ENCODE data around the gene CLDN6. TPM values are rescaled to one million over a fixed set of nuclear protein-coding genes. Genes with fewer than 3 reads are reported as not detected.

Gene CLDN6
- total and polyA plus RNA-seq, 2 donors (not counting 1 experiment from before 2014, with no cell fraction given), result 0.03 TPM; not detected in 1

GRCh38 chr16:3015865-3016521, 2.0 kb downstream of the CLDN6 start:
- no peaks in the 10 kb centered on the region for H3K79me2 ChIP-seq (ENCODE audit: control insufficient read depth, insufficient read depth, low read length)

GRCh38 chr16:3014971-3015370, 3.0 kb downstream of the CLDN6 start:
- no peak overlapping the region for H3K9ac ChIP-seq (ENCODE audit: insufficient read depth, low read length)
- no peak for DNase-seq (ENCODE audit: low read depth in 2 of 2)
- H3K27me3 ChIP-seq (ENCODE audit: control insufficient read depth, insufficient read depth, low read length), result peaks cover 26% of the 10 kb centered on the region
- no peaks in the 10 kb centered on the region for H3K4me1 ChIP-seq (ENCODE audit: control insufficient read depth, extremely low read depth, insufficient read depth, low read length)
- no peak overlapping the region for H2AFZ ChIP-seq (ENCODE audit: low read length)
- TF ChIP-seq CTCF (conservative IDR thresholded peaks at IDR 0.05 in 1 of 2, IDR thresholded peaks at IDR 0.05 in 1 of 2; ENCODE audit: low read depth in 1 of 2, low read length in 2 of 2) (no peak), EZH2 (IDR thresholded peaks at IDR 0.05; ENCODE audit: low read length, missing control alignments) (no peak)
- no peak overlapping the region for H3K4me3 ChIP-seq (replicated peaks in 1 of 4; ENCODE audit: control extremely low read depth in 1 of 4, insufficient read depth in 1 of 4, low read depth in 3 of 4, low read length in 4 of 4)
- H4K20me1 ChIP-seq (ENCODE audit: control insufficient read depth, extremely low read depth, insufficient read depth, low read length), result no peaks in the 10 kb centered on the region
- H3K79me2 ChIP-seq (ENCODE audit: control insufficient read depth, insufficient read depth, low read length), result no peaks in the 10 kb centered on the region
- no peaks in the 10 kb centered on the region for H3K36me3 ChIP-seq (ENCODE audit: control insufficient read depth, insufficient read depth, low read length)
- no peak overlapping the region for H3K27ac ChIP-seq (ENCODE audit: insufficient read depth, low read length)
- no peak overlapping the region for H3K4me2 ChIP-seq (ENCODE audit: extremely low read depth, insufficient read depth, low read length)
- H3K9me3 ChIP-seq (ENCODE audit: control insufficient read depth, insufficient read depth, low read depth, low read length), result no peaks in the 10 kb centered on the region

More at GRCh38 chr16:3015865-3016521, 2.0 kb downstream of the CLDN6 start:
- no peaks in the 10 kb centered on the region for H3K9me3 ChIP-seq (ENCODE audit: control insufficient read depth, insufficient read depth, low read depth, low read length)
- H3K4me1 ChIP-seq (ENCODE audit: control insufficient read depth, extremely low read depth, insufficient read depth, low read length), result no peaks in the 10 kb centered on the region
- H3K4me2 ChIP-seq (ENCODE audit: extremely low read depth, insufficient read depth, low read length), result no peak overlapping the region
- no peaks in the 10 kb centered on the region for H3K36me3 ChIP-seq (ENCODE audit: control insufficient read depth, insufficient read depth, low read length)
- peaks cover 24% of the 10 kb centered on the region for H3K27me3 ChIP-seq (ENCODE audit: control insufficient read depth, insufficient read depth, low read length)
- no peaks in the 10 kb centered on the region for H4K20me1 ChIP-seq (ENCODE audit: control insufficient read depth, extremely low read depth, insufficient read depth, low read length)
- no peak overlapping the region for H3K27ac ChIP-seq (ENCODE audit: insufficient read depth, low read length)
- no peak for DNase-seq (ENCODE audit: low read depth in 2 of 2)
- no peak for TF ChIP-seq CTCF (conservative IDR thresholded peaks at IDR 0.05 in 1 of 2, IDR thresholded peaks at IDR 0.05 in 1 of 2; ENCODE audit: low read depth in 1 of 2, low read length in 2 of 2)
- no peak for TF ChIP-seq EZH2 (IDR thresholded peaks at IDR 0.05; ENCODE audit: low read length, missing control alignments)
- no peak overlapping the region for H3K9ac ChIP-seq (ENCODE audit: insufficient read depth, low read length)
- no peak overlapping the region for H2AFZ ChIP-seq (ENCODE audit: low read length)
- no peak overlapping the region for H3K4me3 ChIP-seq (replicated peaks in 1 of 4; ENCODE audit: control extremely low read depth in 1 of 4, insufficient read depth in 1 of 4, low read depth in 3 of 4, low read length in 4 of 4)

- no peak overlapping the region for H2AFZ ChIP-seq (ENCODE audit: low read length)
- peaks cover 30% of the 10 kb centered on the region for H3K27me3 ChIP-seq (ENCODE audit: control insufficient read depth, insufficient read depth, low read length)
- TF ChIP-seq EZH2 (IDR thresholded peaks at IDR 0.05; ENCODE audit: low read length, missing control alignments) (no peak), CTCF (conservative IDR thresholded peaks at IDR 0.05 in 1 of 2, IDR thresholded peaks at IDR 0.05 in 1 of 2; ENCODE audit: low read depth in 1 of 2, low read length in 2 of 2) (no peak)
- no peak overlapping the region for H3K4me3 ChIP-seq (replicated peaks in 1 of 4; ENCODE audit: control extremely low read depth in 1 of 4, insufficient read depth in 1 of 4, low read depth in 3 of 4, low read length in 4 of 4)
- no peaks in the 10 kb centered on the region for H3K79me2 ChIP-seq (ENCODE audit: control insufficient read depth, insufficient read depth, low read length)
- H3K36me3 ChIP-seq (ENCODE audit: control insufficient read depth, insufficient read depth, low read length), result no peaks in the 10 kb centered on the region
- H3K4me1 ChIP-seq (ENCODE audit: control insufficient read depth, extremely low read depth, insufficient read depth, low read length), result no peaks in the 10 kb centered on the region
- no peak overlapping the region for H3K4me2 ChIP-seq (ENCODE audit: extremely low read depth, insufficient read depth, low read length)
- H3K9ac ChIP-seq (ENCODE audit: insufficient read depth, low read length), result no peak overlapping the region
- no peak for DNase-seq (ENCODE audit: low read depth in 2 of 2)
- no peak overlapping the region for H3K27ac ChIP-seq (ENCODE audit: insufficient read depth, low read length)
- no peaks in the 10 kb centered on the region for H4K20me1 ChIP-seq (ENCODE audit: control insufficient read depth, extremely low read depth, insufficient read depth, low read length)
- no peaks in the 10 kb centered on the region for H3K9me3 ChIP-seq (ENCODE audit: control insufficient read depth, insufficient read depth, low read depth, low read length)
Observed at GRCh38 chr16:3013998-3014690, 3.8 kb downstream of the CLDN6 start.
